ENCODE data around the gene CETP.
A peak's percentile ranks its signal among the peaks of the same experiment; 100 is the strongest.
"Not testable (repeated sequence)": the region's sequence is repeated elsewhere in the genome, so short reads cannot be mapped to it uniquely, and the experiment has no call there.

CETP gene

GRCh38 chr16:57000271-57001025, 38.7 kb downstream of the CETP start:
- peak; percentile 41 for DNase-seq

- no peak for DNase-seq
These were observed 39.4 kb downstream of the CETP start for GRCh38 chr16:57001026-57001679.

- DNase-seq, result no peak
These were observed 42.0 kb downstream of the CETP start for GRCh38 chr16:57003439-57004386.

- no peak for DNase-seq
These were observed 42.9 kb downstream of the CETP start for GRCh38 chr16:57004387-57005250.

- not testable (repeated sequence) for DNase-seq
These were observed 43.8 kb downstream of the CETP start for GRCh38 chr16:57005597-57005996.

GRCh38 chr16:57007050-57007449, 45.3 kb downstream of the CETP start:
- no peak for DNase-seq

GRCh38 chr16:57007530-57007929, 45.8 kb downstream of the CETP start:
- no peak for DNase-seq

- no peak for DNase-seq
These were observed 46.7 kb downstream of the CETP start for GRCh38 chr16:57008440-57008839.

GRCh38 chr16:57009643-57010170, 48.0 kb downstream of the CETP start:
- DNase-seq, result no peak

GRCh38 chr16:57012353-57012752, 50.6 kb downstream of the CETP start:
- no peak for DNase-seq

- no peak for DNase-seq
These were observed 51.5 kb downstream of the CETP start for GRCh38 chr16:57013229-57013628.

GRCh38 chr16:57013902-57014301, 52.2 kb downstream of the CETP start:
- DNase-seq, result no peak

GRCh38 chr16:57016301-57016700, 54.6 kb downstream of the CETP start:
- DNase-seq, result no peak

- DNase-seq, result no peak
These were observed 55.1 kb downstream of the CETP start for GRCh38 chr16:57016831-57017230.

GRCh38 chr16:57017251-57017650, 55.5 kb downstream of the CETP start:
- DNase-seq, result no peak

- no peak for DNase-seq
These were observed 58.0 kb downstream of the CETP start for GRCh38 chr16:57019746-57020145.

GRCh38 chr16:57020651-57021050, 58.9 kb downstream of the CETP start:
- no peak for DNase-seq

GRCh38 chr16:57021757-57022156, 60.0 kb downstream of the CETP start:
- DNase-seq, result no peak

GRCh38 chr16:57022445-57022844, 60.7 kb downstream of the CETP start:
- DNase-seq, result no peak

- peak; percentile 78 for DNase-seq
These were observed 61.9 kb downstream of the CETP start for GRCh38 chr16:57023541-57024249.

- no peak for DNase-seq
These were observed 63.3 kb downstream of the CETP start for GRCh38 chr16:57024894-57025680.
